ENCODE results near the gene DEF6. TPM values are rescaled to one million over a fixed set of nuclear protein-coding genes. Genes with fewer than 3 reads are reported as not detected.

The DEF6 gene
- total and polyA plus RNA-seq, 7 donors = 0.43 to 1.6 (median 0.69) TPM

GRCh38 chr6:35259948-35260590 is 37.5 kb upstream of the DEF6 start:
- DNase-seq = peak; percentile 75 to 85
- Histone ChIP-seq H3K27me3 (ENCODE audit: insufficient read depth in 3 of 3, low read length in 2 of 3) (no peaks in the 10 kb centered on the region), H3K36me3 (ENCODE audit: insufficient read depth in 1 of 2, low read depth in 1 of 2) (no peaks in the 10 kb centered on the region), H3K4me3 (peak overlapping the region; percentile 95), H3K9me3 (no peaks in the 10 kb centered on the region), H3K4me1 (peaks cover 48% of the 10 kb centered on the region), H3K27ac (peak overlapping the region; percentile 99)
- WGBS, 3 donors = 3 to 7% (median 3%) methylated on average over 11 to 23 of the region's 23 CpGs
- peak; percentile 55 to 66 (median 60) for ATAC-seq
- intact Hi-C loops (cut with DNase I) = loop anchor here in 1 of 2 donors (10.0 kb wide), 1 partner anchor 465 kb away; the partner anchor contains the start of gene BLTP3A
- TF ChIP-seq CTCF (IDR thresholded peaks at IDR 0.05) = no peak

- intact Hi-C loops (cut with DNase I) = no loop called here
- Histone ChIP-seq H3K4me1 (peaks cover 56% of the 10 kb centered on the region), H3K9me3 (no peaks in the 10 kb centered on the region), H3K27ac (peak overlapping the region; percentile 99), H3K36me3 (ENCODE audit: insufficient read depth in 1 of 2, low read depth in 1 of 2) (no peaks in the 10 kb centered on the region), H3K27me3 (ENCODE audit: insufficient read depth in 3 of 3, low read length in 2 of 3) (no peaks in the 10 kb centered on the region), H3K4me3 (peak overlapping the region; percentile 95)
- no peak for ATAC-seq
- WGBS, 3 donors = 64 to 85% (median 75%) methylated on average over 6 of the region's 6 CpGs
- TF ChIP-seq CTCF (IDR thresholded peaks at IDR 0.05) = no peak
- DNase-seq = no peak
Measured at GRCh38 chr6:35260591-35261570, 36.7 kb upstream of the DEF6 start.

- intact Hi-C loops (cut with DNase I) = no loop called here
- 19 to 66% (median 64%) methylated on average over 1 to 2 of the region's 2 CpGs for WGBS, 3 donors
- Histone ChIP-seq H3K4me3 (no peak overlapping the region), H3K4me1 (peaks cover 61% of the 10 kb centered on the region), H3K27ac (peak overlapping the region; percentile 99), H3K36me3 (ENCODE audit: insufficient read depth in 1 of 2, low read depth in 1 of 2) (no peaks in the 10 kb centered on the region), H3K9me3 (no peaks in the 10 kb centered on the region), H3K27me3 (ENCODE audit: insufficient read depth in 3 of 3, low read length in 2 of 3) (no peaks in the 10 kb centered on the region)
- DNase-seq (no peak), ATAC-seq (no peak)
- no peak for TF ChIP-seq CTCF (IDR thresholded peaks at IDR 0.05)
Measured at GRCh38 chr6:35262596-35262995, 35.0 kb upstream of the DEF6 start.

- intact Hi-C loops (cut with DNase I) = no loop called here
- TF ChIP-seq CTCF (IDR thresholded peaks at IDR 0.05) = no peak
- DNase-seq (no peak), ATAC-seq (peak in 3 of 4 donors; percentile 63 to 70 (median 67))
- no peaks in the 10 kb centered on the region for H3K36me3 ChIP-seq (ENCODE audit: insufficient read depth in 1 of 2, low read depth in 1 of 2)
- peak overlapping the region; percentile 99 for H3K27ac ChIP-seq
- peaks cover 55% of the 10 kb centered on the region for H3K4me1 ChIP-seq
- no peaks in the 10 kb centered on the region for H3K9me3 ChIP-seq
- no peaks in the 10 kb centered on the region for H3K27me3 ChIP-seq (ENCODE audit: insufficient read depth in 3 of 3, low read length in 2 of 3)
- H3K4me3 ChIP-seq = no peak overlapping the region
Measured at GRCh38 chr6:35264550-35265274, 32.9 kb upstream of the DEF6 start.

Data from psoas muscle (tissue), 8 donors.